ENCODE measurements around the gene DMRT2. TPM values are rescaled to one million over a fixed set of nuclear protein-coding genes. Genes with fewer than 3 reads are reported as not detected.
A peak's percentile ranks its signal among the peaks of the same experiment; 100 is the strongest.

The DMRT2 gene
- total RNA-seq, 1 donor from 2014 or later: 0.31 TPM

GRCh38 chr9:1026219-1026618 is 23.9 kb upstream of the DMRT2 start:
- H3K27me3 Mint-ChIP-seq (ENCODE audit: unreplicated experiment): no peaks in the 10 kb centered on the region
- peaks cover 9% of the 10 kb centered on the region for H3K9me3 Mint-ChIP-seq (ENCODE audit: unreplicated experiment)
- no peak overlapping the region for H3K4me3 Mint-ChIP-seq (ENCODE audit: unreplicated experiment)
- no peak for TF ChIP-seq CTCF (IDR thresholded peaks at IDR 0.05; ENCODE audit: unreplicated experiment)
- no peak overlapping the region for H3K27ac Mint-ChIP-seq (ENCODE audit: unreplicated experiment)
- peaks cover 7% of the 10 kb centered on the region for H3K36me3 Mint-ChIP-seq (ENCODE audit: low read depth, unreplicated experiment)
- DNase-seq (ENCODE audit: low spot score): no peak
- H3K4me1 Mint-ChIP-seq (ENCODE audit: unreplicated experiment): peaks cover 6% of the 10 kb centered on the region

- TF ChIP-seq CTCF (IDR thresholded peaks at IDR 0.05; ENCODE audit: unreplicated experiment): no peak
- Mint-ChIP-seq H3K36me3 (ENCODE audit: low read depth, unreplicated experiment) (peaks cover 7% of the 10 kb centered on the region), H3K27me3 (ENCODE audit: unreplicated experiment) (no peaks in the 10 kb centered on the region), H3K9me3 (ENCODE audit: unreplicated experiment) (peaks cover 9% of the 10 kb centered on the region), H3K27ac (ENCODE audit: unreplicated experiment) (peak overlapping the region; percentile 70), H3K4me3 (ENCODE audit: unreplicated experiment) (no peak overlapping the region), H3K4me1 (ENCODE audit: unreplicated experiment) (peaks cover 6% of the 10 kb centered on the region)
- no peak for DNase-seq (ENCODE audit: low spot score)
Observed at GRCh38 chr9:1028501-1029190, 21.5 kb upstream of the DMRT2 start.

- Mint-ChIP-seq H3K9me3 (ENCODE audit: unreplicated experiment) (peaks cover 5% of the 10 kb centered on the region), H3K36me3 (ENCODE audit: low read depth, unreplicated experiment) (peaks cover 4% of the 10 kb centered on the region), H3K27ac (ENCODE audit: unreplicated experiment) (no peak overlapping the region), H3K4me3 (ENCODE audit: unreplicated experiment) (no peak overlapping the region), H3K27me3 (ENCODE audit: unreplicated experiment) (no peaks in the 10 kb centered on the region), H3K4me1 (ENCODE audit: unreplicated experiment) (peaks cover 6% of the 10 kb centered on the region)
- no peak for DNase-seq (ENCODE audit: low spot score)
- TF ChIP-seq CTCF (IDR thresholded peaks at IDR 0.05; ENCODE audit: unreplicated experiment): no peak
Observed at GRCh38 chr9:1031951-1032601, 18.1 kb upstream of the DMRT2 start.

- Mint-ChIP-seq H3K27me3 (ENCODE audit: unreplicated experiment) (no peaks in the 10 kb centered on the region), H3K9me3 (ENCODE audit: unreplicated experiment) (no peaks in the 10 kb centered on the region), H3K4me1 (ENCODE audit: unreplicated experiment) (no peaks in the 10 kb centered on the region), H3K27ac (ENCODE audit: unreplicated experiment) (no peak overlapping the region), H3K36me3 (ENCODE audit: low read depth, unreplicated experiment) (no peaks in the 10 kb centered on the region), H3K4me3 (ENCODE audit: unreplicated experiment) (no peak overlapping the region)
- DNase-seq (ENCODE audit: low spot score): no peak
- TF ChIP-seq CTCF (IDR thresholded peaks at IDR 0.05; ENCODE audit: unreplicated experiment): no peak
Observed at GRCh38 chr9:1034271-1034670, 15.9 kb upstream of the DMRT2 start.

- DNase-seq (ENCODE audit: low spot score): no peak
- H3K4me3 Mint-ChIP-seq (ENCODE audit: unreplicated experiment): no peak overlapping the region
- no peak overlapping the region for H3K27ac Mint-ChIP-seq (ENCODE audit: unreplicated experiment)
- peaks cover 8% of the 10 kb centered on the region for H3K4me1 Mint-ChIP-seq (ENCODE audit: unreplicated experiment)
- no peaks in the 10 kb centered on the region for H3K9me3 Mint-ChIP-seq (ENCODE audit: unreplicated experiment)
- H3K27me3 Mint-ChIP-seq (ENCODE audit: unreplicated experiment): peaks cover 1% of the 10 kb centered on the region
- no peaks in the 10 kb centered on the region for H3K36me3 Mint-ChIP-seq (ENCODE audit: low read depth, unreplicated experiment)
- no peak for TF ChIP-seq CTCF (IDR thresholded peaks at IDR 0.05; ENCODE audit: unreplicated experiment)
Observed at GRCh38 chr9:1039589-1039988, 10.6 kb upstream of the DMRT2 start.

Measured in endothelial cell (in vitro differentiated cells).